Activated T-helper 2 cell treated with anti-CD3 and anti-CD28 coated beads, Interferon-gamma antibody, Interleukin-2, Interleukin-4, amounts not matched to agents 10 μg/mL and 5 μg/mL and 100 μg/mL, durations not matched to agents 14 hours and 24 hours and 36 hours (primary cell): Measurements from ENCODE around the gene TRIM52. TPM values are rescaled to one million over a fixed set of nuclear protein-coding genes. Genes with fewer than 3 reads are reported as not detected.

Experiments
- DNase-seq: peaks from one replicate; pipeline ENCODE4 v3.0.0; 2021; ENCODE audit warnings: low spot score
- H3K27ac Mint-ChIP-seq: one replicate; pipeline ENCODE4 v1.8.0; 2021; ENCODE audit warnings: mixed read lengths
- H3K27me3 Mint-ChIP-seq: one replicate; pipeline ENCODE4 v1.8.0; 2021; ENCODE audit warnings: low read depth, mixed read lengths
- H3K36me3 Mint-ChIP-seq: one replicate; pipeline ENCODE4 v1.8.0; 2021; ENCODE audit warnings: low read depth, mixed read lengths
- H3K4me1 Mint-ChIP-seq: one replicate; pipeline ENCODE4 v1.8.0; 2021; ENCODE audit warnings: low read depth, mixed read lengths
- H3K4me3 Mint-ChIP-seq: one replicate; pipeline ENCODE4 v1.8.0; 2021; ENCODE audit warnings: low read depth, mild to moderate bottlenecking, moderate library complexity, mixed read lengths
- H3K9me3 Mint-ChIP-seq: one replicate; pipeline ENCODE4 v1.8.0; 2021; ENCODE audit warnings: mixed read lengths
- intact Hi-C: fragments of 100-400 bp; cut with micrococcal nuclease; formaldehyde crosslinking; loops from one replicate; pipeline ENCODE4 v1.15.1; 2023
- total RNA-seq: library from RNA; stranded (reverse); gene quantifications from 2 replicates; pipeline ENCODE4 v1.2.3, GENCODE V29; 2022

The TRIM52 gene
- total RNA-seq, 1 donor from 2014 or later = 16.9 TPM

- H3K9me3 Mint-ChIP-seq = no peaks in the 10 kb centered on the region
- peak; percentile 96 for DNase-seq
- peak within 1 kb of the TSS; percentile 98 for H3K27ac Mint-ChIP-seq
- H3K4me1 Mint-ChIP-seq = peaks cover 55% of the 10 kb centered on the region
- intact Hi-C loops = loop anchor here (1.0 to 2.0 kb wide), 4 partner anchors 18 to 418 kb away; partner anchors contain the start of gene TRIM52
- H3K27me3 Mint-ChIP-seq = peaks cover 2% of the 10 kb centered on the region
- H3K36me3 Mint-ChIP-seq = peaks cover 5% of the 10 kb centered on the region
- peak within 1 kb of the TSS; percentile 97 for H3K4me3 Mint-ChIP-seq
Observed at GRCh38 chr5:181223058-181223728, 37.8 kb downstream of the TRIM52 start, which contains the start of gene TRIM41. Gene TRIM41 (plus strand): TSS chr5:181223281. CDS start chr5:181224000, 719 bp downstream.

- peaks cover 5% of the 10 kb centered on the region for H3K36me3 Mint-ChIP-seq
- peak overlapping the region; percentile 97 for H3K4me3 Mint-ChIP-seq
- peaks cover 60% of the 10 kb centered on the region for H3K4me1 Mint-ChIP-seq
- no peaks in the 10 kb centered on the region for H3K9me3 Mint-ChIP-seq
- intact Hi-C loops = loop anchor here (1.0 to 2.0 kb wide), 5 partner anchors 15 to 418 kb away; partner anchors contain the start of gene TRIM52
- peak overlapping the region; percentile 98 for H3K27ac Mint-ChIP-seq
- DNase-seq = no peak
- H3K27me3 Mint-ChIP-seq = peaks cover 2% of the 10 kb centered on the region
Observed at GRCh38 chr5:181222630-181223057, 38.3 kb downstream of the TRIM52 start.

GRCh38 chr5:181221792-181222629 is 38.9 kb downstream of the TRIM52 start:
- H3K4me3 Mint-ChIP-seq = peak overlapping the region; percentile 97
- peak; percentile 94 for DNase-seq

GRCh38 chr5:181221105-181221791 is 39.7 kb downstream of the TRIM52 start:
- intact Hi-C loops = no loop called here
- Mint-ChIP-seq H3K36me3 (peaks cover 5% of the 10 kb centered on the region), H3K4me1 (peaks cover 64% of the 10 kb centered on the region), H3K9me3 (no peaks in the 10 kb centered on the region), H3K27me3 (peaks cover 2% of the 10 kb centered on the region), H3K4me3 (peak overlapping the region; percentile 97), H3K27ac (peak overlapping the region; percentile 98)
- DNase-seq = peak; percentile 57

More at GRCh38 chr5:181221792-181222629, 38.9 kb downstream of the TRIM52 start:
- H3K4me1 Mint-ChIP-seq = peaks cover 63% of the 10 kb centered on the region
- peaks cover 5% of the 10 kb centered on the region for H3K36me3 Mint-ChIP-seq
- H3K27me3 Mint-ChIP-seq = peaks cover 2% of the 10 kb centered on the region
- intact Hi-C loops = loop anchor here (1.0 to 2.0 kb wide), 2 partner anchors 15 to 417 kb away; no protein-coding TSS in a partner anchor
- H3K27ac Mint-ChIP-seq = peak overlapping the region; percentile 98
- H3K9me3 Mint-ChIP-seq = no peaks in the 10 kb centered on the region

- H3K27ac Mint-ChIP-seq = no peak overlapping the region
- H3K36me3 Mint-ChIP-seq = peaks cover 5% of the 10 kb centered on the region
- H3K27me3 Mint-ChIP-seq = peaks cover 2% of the 10 kb centered on the region
- peaks cover 59% of the 10 kb centered on the region for H3K4me1 Mint-ChIP-seq
- DNase-seq = no peak
- H3K9me3 Mint-ChIP-seq = no peaks in the 10 kb centered on the region
- H3K4me3 Mint-ChIP-seq = peak overlapping the region; percentile 30
- intact Hi-C loops = no loop called here
Observed at GRCh38 chr5:181220178-181220515, 40.8 kb downstream of the TRIM52 start.

GRCh38 chr5:181219262-181220177 is 41.4 kb downstream of the TRIM52 start:
- Mint-ChIP-seq H3K9me3 (no peaks in the 10 kb centered on the region), H3K4me1 (peaks cover 55% of the 10 kb centered on the region), H3K36me3 (peaks cover 2% of the 10 kb centered on the region), H3K27ac (peak overlapping the region; percentile 14), H3K4me3 (peak overlapping the region; percentile 51), H3K27me3 (peaks cover 2% of the 10 kb centered on the region)
- intact Hi-C loops = no loop called here
- DNase-seq = no peak

- Mint-ChIP-seq H3K4me1 (peaks cover 48% of the 10 kb centered on the region), H3K4me3 (peak overlapping the region; percentile 88), H3K9me3 (no peaks in the 10 kb centered on the region), H3K27ac (peak overlapping the region; percentile 91), H3K27me3 (peaks cover 2% of the 10 kb centered on the region), H3K36me3 (no peaks in the 10 kb centered on the region)
- DNase-seq = no peak
- intact Hi-C loops = loop anchor here (1.0 kb wide), 2 partner anchors 11 to 27 kb away; no protein-coding TSS in a partner anchor
Observed at GRCh38 chr5:181218795-181219124, 42.2 kb downstream of the TRIM52 start.

- peak; percentile 45 for DNase-seq
- Mint-ChIP-seq H3K27ac (peak overlapping the region; percentile 91), H3K4me3 (peak overlapping the region; percentile 88), H3K36me3 (no peaks in the 10 kb centered on the region), H3K4me1 (peaks cover 46% of the 10 kb centered on the region), H3K27me3 (peaks cover 4% of the 10 kb centered on the region), H3K9me3 (no peaks in the 10 kb centered on the region)
- intact Hi-C loops = loop anchor here (1.0 to 2.0 kb wide), 3 partner anchors 10 to 51 kb away; no protein-coding TSS in a partner anchor
Observed at GRCh38 chr5:181217803-181218062, 43.2 kb downstream of the TRIM52 start.

- Mint-ChIP-seq H3K9me3 (no peaks in the 10 kb centered on the region), H3K4me1 (peaks cover 43% of the 10 kb centered on the region), H3K4me3 (peak overlapping the region; percentile 88), H3K27ac (peak overlapping the region; percentile 91), H3K27me3 (peaks cover 4% of the 10 kb centered on the region), H3K36me3 (no peaks in the 10 kb centered on the region)
- intact Hi-C loops = loop anchor here (2.0 kb wide), 1 partner anchor 50 kb away; no protein-coding TSS in a partner anchor
- peak; percentile 57 for DNase-seq
Observed at GRCh38 chr5:181217111-181217802, 43.7 kb downstream of the TRIM52 start.

- no peaks in the 10 kb centered on the region for H3K9me3 Mint-ChIP-seq
- DNase-seq = peak; percentile 36
- intact Hi-C loops = loop anchor here (2.0 kb wide), 1 partner anchor 49 kb away; no protein-coding TSS in a partner anchor
- H3K36me3 Mint-ChIP-seq = no peaks in the 10 kb centered on the region
- H3K27me3 Mint-ChIP-seq = peaks cover 2% of the 10 kb centered on the region
- peaks cover 36% of the 10 kb centered on the region for H3K4me1 Mint-ChIP-seq
- H3K27ac Mint-ChIP-seq = peak overlapping the region; percentile 77
- peak overlapping the region; percentile 87 for H3K4me3 Mint-ChIP-seq
Observed at GRCh38 chr5:181215997-181216989, 44.6 kb downstream of the TRIM52 start.
